HEK293 (cell line): ENCODE data around the gene PRKCE.

Experiments
- CTCF ChIA-PET: fragments of 350-600 bp; formaldehyde crosslinking; extraction: SDS; loops from one replicate; lab custom pipeline; 2021; ENCODE audit warnings: antibody characterized with exemption; lab: Yijun Ruan, JAX
- POLR2A ChIA-PET: fragments of 300-600 bp; formaldehyde crosslinking; extraction: SDS; loops from one replicate; lab custom pipeline; 2020; ENCODE audit warnings: antibody characterized with exemption, inconsistent platforms; lab: Yijun Ruan, JAX
- H3K27ac ChIP-seq: fragments of 200-500 bp; sonication (Bioruptor generic); 2 replicates; pipeline ENCODE4 v1.5.1; 2014; ENCODE audit warnings: low read depth, low read length, control low read depth, inconsistent platforms; ENCODE audit errors: extremely low read depth
- H3K36me3 ChIP-seq, 2 experiments: fragments of 200-500 bp in 1 of 2; sonication (Bioruptor generic) in 1 of 2; 1 replicate in 1 of 2; 2 replicates in 1 of 2; pipeline ENCODE4 v1.5.1; 2014 to 2017; ENCODE audit warnings: inconsistent platforms in 2 of 2, low read length in 2 of 2; ENCODE audit not compliant: control insufficient read depth in 2 of 2, insufficient read depth in 1 of 2
- H3K4me1 ChIP-seq: fragments of 200-500 bp; sonication (Bioruptor generic); 2 replicates; pipeline ENCODE4 v1.5.1; 2014; ENCODE audit warnings: mild to moderate bottlenecking, low read length, inconsistent platforms; ENCODE audit not compliant: control insufficient read depth, insufficient read depth
- H3K4me3 ChIP-seq: 2 replicates; pipeline ENCODE4 v1.5.1; 2011; ENCODE audit warnings: low read depth, mild to moderate bottlenecking, control low read depth, low read length, moderate library complexity
- H3K9me3 ChIP-seq: fragments of 200-500 bp; sonication (Bioruptor generic); 2 replicates; pipeline ENCODE4 v1.5.1; 2014; ENCODE audit warnings: low read depth, low read length, inconsistent platforms; ENCODE audit not compliant: control insufficient read depth, insufficient read depth
- INSM2 ChIP-seq: fragments of 450-650 bp; formaldehyde crosslinking; IDR thresholded peaks from 2 replicates; pipeline ENCODE4 v1.5.1; 2016; ENCODE audit warnings: missing biosample characterization, missing genetic modification characterization
- KLF16 ChIP-seq: fragments of 450-650 bp; formaldehyde crosslinking; IDR thresholded peaks from 2 replicates; pipeline ENCODE4 v1.5.1; 2017; ENCODE audit warnings: missing biosample characterization, missing genetic modification characterization
- REST ChIP-seq: fragments of 450-650 bp; formaldehyde crosslinking; IDR thresholded peaks from 2 replicates; pipeline ENCODE4 v1.5.1; 2016; ENCODE audit warnings: missing biosample characterization, missing genetic modification characterization
- ZFP3 ChIP-seq: fragments of 450-650 bp; formaldehyde crosslinking; IDR thresholded peaks from 2 replicates; pipeline ENCODE4 v1.5.1; 2016; ENCODE audit warnings: low read depth, missing biosample characterization, missing genetic modification characterization
- ZNF114 ChIP-seq: fragments of 450-650 bp; formaldehyde crosslinking; IDR thresholded peaks from 2 replicates; pipeline ENCODE4 v1.5.0; 2017; ENCODE audit warnings: missing biosample characterization, missing genetic modification characterization
- ZNF157 ChIP-seq: fragments of 450-650 bp; formaldehyde crosslinking; IDR thresholded peaks from 2 replicates; pipeline ENCODE4 v1.5.1; 2016; ENCODE audit warnings: missing biosample characterization, missing genetic modification characterization
- ZNF248 ChIP-seq: fragments of 450-650 bp; formaldehyde crosslinking; IDR thresholded peaks from 2 replicates; pipeline ENCODE4 v1.5.1; 2017; ENCODE audit warnings: missing biosample characterization, missing genetic modification characterization
- ZNF354C ChIP-seq: fragments of 450-650 bp; formaldehyde crosslinking; IDR thresholded peaks from 2 replicates; pipeline ENCODE4 v1.5.1; 2016; ENCODE audit warnings: missing biosample characterization, missing genetic modification characterization, low read depth, borderline replicate concordance
- ZNF398 ChIP-seq: fragments of 450-650 bp; formaldehyde crosslinking; IDR thresholded peaks from 2 replicates; pipeline ENCODE4 v1.5.1; 2017; ENCODE audit warnings: missing biosample characterization, missing genetic modification characterization
- ZNF560 ChIP-seq: fragments of 450-650 bp; formaldehyde crosslinking; IDR thresholded peaks from 2 replicates; pipeline ENCODE4 v1.5.1; 2017; ENCODE audit warnings: missing biosample characterization, missing genetic modification characterization, borderline replicate concordance
- ZNF580 ChIP-seq: fragments of 450-650 bp; formaldehyde crosslinking; IDR thresholded peaks from 2 replicates; pipeline ENCODE4 v1.5.1; 2016; ENCODE audit warnings: missing biosample characterization, missing genetic modification characterization
- ZNF621 ChIP-seq: fragments of 450-650 bp; formaldehyde crosslinking; IDR thresholded peaks from 2 replicates; pipeline ENCODE4 v1.5.1; 2017; ENCODE audit warnings: missing biosample characterization, missing genetic modification characterization
- ZNF624 ChIP-seq: fragments of 450-650 bp; formaldehyde crosslinking; IDR thresholded peaks from 2 replicates; pipeline ENCODE4 v1.5.1; 2017; ENCODE audit warnings: missing biosample characterization, missing genetic modification characterization
- ZNF629 ChIP-seq: fragments of 450-650 bp; formaldehyde crosslinking; IDR thresholded peaks from 2 replicates; pipeline ENCODE4 v1.5.1; 2017; ENCODE audit warnings: missing biosample characterization, missing genetic modification characterization
- ZNF645 ChIP-seq: fragments of 450-650 bp; formaldehyde crosslinking; IDR thresholded peaks from 2 replicates; pipeline ENCODE4; 2016; ENCODE audit warnings: missing biosample characterization, missing genetic modification characterization
- ZNF658 ChIP-seq: fragments of 450-650 bp; formaldehyde crosslinking; IDR thresholded peaks from 2 replicates; pipeline ENCODE4; 2016; ENCODE audit warnings: missing biosample characterization, missing genetic modification characterization

PRKCE gene

GRCh38 chr2:46148369-46148736 is 496.9 kb downstream of the PRKCE start:
- CTCF ChIA-PET, result interaction anchor here (1.2 kb wide), 1 partner anchor 215 kb away, joined by 3 read pairs; no protein-coding TSS in a partner anchor

GRCh38 chr2:46150445-46150955 is 499.0 kb downstream of the PRKCE start:
- no peak overlapping the region for H3K4me3 ChIP-seq
- ChIA-PET CTCF (interaction anchor here (0.7 kb wide), 1 partner anchor 78 kb away, joined by 3 read pairs; no protein-coding TSS in a partner anchor), POLR2A (interaction anchor here (0.6 kb wide), 1 partner anchor 36 kb away, joined by 5 read pairs; no protein-coding TSS in a partner anchor)
- no peaks in the 10 kb centered on the region; a peak in 1 of 3 replicates for H3K36me3 ChIP-seq
- no peak for TF ChIP-seq ZNF621 (tag by site-specific recombination)
- no peak for TF ChIP-seq KLF16 (tag by site-specific recombination)
- no peak for TF ChIP-seq ZNF560
- TF ChIP-seq ZNF658 (tag by site-specific recombination), result no peak
- no peak for TF ChIP-seq ZNF157 (tag by site-specific recombination)
- no peak for TF ChIP-seq INSM2 (tag by site-specific recombination)
- TF ChIP-seq ZNF248 (tag by site-specific recombination), result no peak
- H3K4me1 ChIP-seq, result no peaks in the 10 kb centered on the region
- H3K9me3 ChIP-seq, result no peaks in the 10 kb centered on the region
- no peak overlapping the region for H3K27ac ChIP-seq

More at GRCh38 chr2:46148369-46148736, 496.9 kb downstream of the PRKCE start:
- H3K36me3 ChIP-seq, result no peaks in the 10 kb centered on the region; a peak in 1 of 3 replicates
- POLR2A ChIA-PET, result no interaction called here
- no peaks in the 10 kb centered on the region for H3K4me1 ChIP-seq
- TF ChIP-seq ZNF580 (tag by site-specific recombination), result no peak
- TF ChIP-seq ZFP3 (tag by site-specific recombination), result no peak
- no peak for TF ChIP-seq ZNF629
- no peak for TF ChIP-seq ZNF645 (tag by site-specific recombination)
- no peak for TF ChIP-seq ZNF114 (tag by site-specific recombination)
- TF ChIP-seq REST (tag by site-specific recombination), result no peak
- TF ChIP-seq ZNF624, result no peak
- no peak for TF ChIP-seq ZNF398 (tag by site-specific recombination)
- TF ChIP-seq ZNF354C (tag by site-specific recombination), result no peak
- no peaks in the 10 kb centered on the region for H3K9me3 ChIP-seq
- H3K4me3 ChIP-seq, result no peak overlapping the region
- no peak overlapping the region for H3K27ac ChIP-seq
